Measurements from ENCODE around the gene SLC9A3.

GRCh38 chr5:421901-422300, 102.3 kb downstream of the SLC9A3 start:
- no peak for TF ChIP-seq CTCF (IDR thresholded peaks at IDR 0.05)
- TF ChIP-seq POLR2A (IDR thresholded peaks at IDR 0.05) = no peak
